Lower leg skin (tissue), 3 donors: Measurements from ENCODE around the gene POLDIP3.

Experiments
- CTCF ChIP-seq, 3 donors: fragments of 450-650 bp; IDR thresholded peaks; one replicate each; pipeline ENCODE4 v1.5.1; 2016; ENCODE audit warnings: antibody characterized with exemption in 3 of 3, mild to moderate bottlenecking in 3 of 3, moderate library complexity in 2 of 3
- POLR2A ChIP-seq, 2 donors: fragments of 450-650 bp; IDR thresholded peaks; one replicate each; pipeline ENCODE4 v1.6.1; 2016 to 2017; ENCODE audit warnings: antibody characterized with exemption in 2 of 2, mild to moderate bottlenecking in 1 of 2, moderate library complexity in 1 of 2

GRCh38 chr22:42608823-42609361, 5.8 kb downstream of the POLDIP3 start:
- no peak for TF ChIP-seq CTCF (IDR thresholded peaks at IDR 0.05)
- no peak for TF ChIP-seq POLR2A (IDR thresholded peaks at IDR 0.05)
